ENCODE measurements around the gene TMEM63A.

Gene TMEM63A

GRCh38 chr1:225921734-225922709, 39.8 kb upstream of the TMEM63A start:
- Histone ChIP-seq H3K4me3 (ENCODE audit: low read length) (no peak overlapping the region), H3K27me3 (ENCODE audit: control insufficient read depth, insufficient read depth, low read length) (no peaks in the 10 kb centered on the region), H3K4me1 (ENCODE audit: control insufficient read depth, insufficient read depth, low read length) (no peaks in the 10 kb centered on the region), H3K9me3 (ENCODE audit: control insufficient read depth, insufficient read depth, low read length) (no peaks in the 10 kb centered on the region), H3K36me3 (ENCODE audit: control insufficient read depth, insufficient read depth, low read length) (peaks cover 20% of the 10 kb centered on the region), H3K27ac (ENCODE audit: low read length) (no peak overlapping the region)
- no CpG with 5 or more reads among the region's 23 CpGs for WGBS (ENCODE audit: insufficient coverage, insufficient read length)
- DNase-seq (ENCODE audit: low read depth, low spot score), result no peak

GRCh38 chr1:225919906-225920305, 37.7 kb upstream of the TMEM63A start:
- peaks cover 20% of the 10 kb centered on the region for H3K36me3 ChIP-seq (ENCODE audit: control insufficient read depth, insufficient read depth, low read length)
- H3K4me1 ChIP-seq (ENCODE audit: control insufficient read depth, insufficient read depth, low read length), result no peaks in the 10 kb centered on the region
- H3K27me3 ChIP-seq (ENCODE audit: control insufficient read depth, insufficient read depth, low read length), result no peaks in the 10 kb centered on the region
- no peak overlapping the region for H3K4me3 ChIP-seq (ENCODE audit: low read length)
- WGBS (ENCODE audit: insufficient coverage, insufficient read length), result no CpG with 5 or more reads among the region's 5 CpGs
- DNase-seq (ENCODE audit: low read depth, low spot score), result no peak
- no peaks in the 10 kb centered on the region for H3K9me3 ChIP-seq (ENCODE audit: control insufficient read depth, insufficient read depth, low read length)
- H3K27ac ChIP-seq (ENCODE audit: low read length), result no peak overlapping the region

GRCh38 chr1:225918280-225918679, 36.1 kb upstream of the TMEM63A start:
- Histone ChIP-seq H3K4me3 (ENCODE audit: low read length) (no peak overlapping the region), H3K9me3 (ENCODE audit: control insufficient read depth, insufficient read depth, low read length) (no peaks in the 10 kb centered on the region), H3K27me3 (ENCODE audit: control insufficient read depth, insufficient read depth, low read length) (no peaks in the 10 kb centered on the region), H3K27ac (ENCODE audit: low read length) (no peak overlapping the region), H3K4me1 (ENCODE audit: control insufficient read depth, insufficient read depth, low read length) (no peaks in the 10 kb centered on the region), H3K36me3 (ENCODE audit: control insufficient read depth, insufficient read depth, low read length) (peaks cover 20% of the 10 kb centered on the region)
- no peak for DNase-seq (ENCODE audit: low read depth, low spot score)
- WGBS (ENCODE audit: insufficient coverage, insufficient read length), result no CpG with 5 or more reads among the region's 4 CpGs

GRCh38 chr1:225917536-225917935, 35.4 kb upstream of the TMEM63A start:
- Histone ChIP-seq H3K4me3 (ENCODE audit: low read length) (no peak overlapping the region), H3K27me3 (ENCODE audit: control insufficient read depth, insufficient read depth, low read length) (no peaks in the 10 kb centered on the region), H3K4me1 (ENCODE audit: control insufficient read depth, insufficient read depth, low read length) (no peaks in the 10 kb centered on the region), H3K9me3 (ENCODE audit: control insufficient read depth, insufficient read depth, low read length) (no peaks in the 10 kb centered on the region), H3K36me3 (ENCODE audit: control insufficient read depth, insufficient read depth, low read length) (peaks cover 20% of the 10 kb centered on the region), H3K27ac (ENCODE audit: low read length) (no peak overlapping the region)
- DNase-seq (ENCODE audit: low read depth, low spot score), result no peak
- no CpG with 5 or more reads among the region's 5 CpGs for WGBS (ENCODE audit: insufficient coverage, insufficient read length)

GRCh38 chr1:225917101-225917500, 34.9 kb upstream of the TMEM63A start:
- Histone ChIP-seq H3K27ac (ENCODE audit: low read length) (no peak overlapping the region), H3K36me3 (ENCODE audit: control insufficient read depth, insufficient read depth, low read length) (peaks cover 18% of the 10 kb centered on the region)
- WGBS (ENCODE audit: insufficient coverage, insufficient read length), result no CpG with 5 or more reads among the region's 3 CpGs

GRCh38 chr1:225915538-225915991, 33.4 kb upstream of the TMEM63A start:
- DNase-seq (ENCODE audit: low read depth, low spot score), result no peak
- no CpG with 5 or more reads among the region's 7 CpGs for WGBS (ENCODE audit: insufficient coverage, insufficient read length)
- Histone ChIP-seq H3K4me3 (ENCODE audit: low read length) (no peak overlapping the region), H3K4me1 (ENCODE audit: control insufficient read depth, insufficient read depth, low read length) (peaks cover 3% of the 10 kb centered on the region; the same call in 1 of the 2 replicates), H3K9me3 (ENCODE audit: control insufficient read depth, insufficient read depth, low read length) (no peaks in the 10 kb centered on the region), H3K27ac (ENCODE audit: low read length) (no peak overlapping the region), H3K36me3 (ENCODE audit: control insufficient read depth, insufficient read depth, low read length) (peaks cover 3% of the 10 kb centered on the region), H3K27me3 (ENCODE audit: control insufficient read depth, insufficient read depth, low read length) (no peaks in the 10 kb centered on the region)

More at GRCh38 chr1:225917101-225917500, 34.9 kb upstream of the TMEM63A start:
- DNase-seq (ENCODE audit: low read depth, low spot score), result no peak
- H3K27me3 ChIP-seq (ENCODE audit: control insufficient read depth, insufficient read depth, low read length), result no peaks in the 10 kb centered on the region
- H3K9me3 ChIP-seq (ENCODE audit: control insufficient read depth, insufficient read depth, low read length), result no peaks in the 10 kb centered on the region
- no peaks in the 10 kb centered on the region for H3K4me1 ChIP-seq (ENCODE audit: control insufficient read depth, insufficient read depth, low read length)
- no peak overlapping the region for H3K4me3 ChIP-seq (ENCODE audit: low read length)

- H3K4me1 ChIP-seq (ENCODE audit: control insufficient read depth, insufficient read depth, low read length), result peaks cover 3% of the 10 kb centered on the region; the same call in 1 of the 2 replicates
- H3K4me3 ChIP-seq (ENCODE audit: low read length), result no peak overlapping the region
Measured at GRCh38 chr1:225914947-225915346, 32.8 kb upstream of the TMEM63A start.

GRCh38 chr1:225914391-225914790, 32.2 kb upstream of the TMEM63A start:
- Histone ChIP-seq H3K27ac (ENCODE audit: low read length) (no peak overlapping the region), H3K9me3 (ENCODE audit: control insufficient read depth, insufficient read depth, low read length) (no peaks in the 10 kb centered on the region), H3K36me3 (ENCODE audit: control insufficient read depth, insufficient read depth, low read length) (no peaks in the 10 kb centered on the region; the same call in 1 of the 2 replicates), H3K27me3 (ENCODE audit: control insufficient read depth, insufficient read depth, low read length) (no peaks in the 10 kb centered on the region), H3K4me3 (ENCODE audit: low read length) (no peak overlapping the region), H3K4me1 (ENCODE audit: control insufficient read depth, insufficient read depth, low read length) (peaks cover 3% of the 10 kb centered on the region; the same call in 1 of the 2 replicates)
- no peak for DNase-seq (ENCODE audit: low read depth, low spot score)
- no CpG with 5 or more reads among the region's 6 CpGs for WGBS (ENCODE audit: insufficient coverage, insufficient read length)

More at GRCh38 chr1:225914947-225915346, 32.8 kb upstream of the TMEM63A start:
- Histone ChIP-seq H3K27ac (ENCODE audit: low read length) (no peak overlapping the region), H3K9me3 (ENCODE audit: control insufficient read depth, insufficient read depth, low read length) (no peaks in the 10 kb centered on the region), H3K27me3 (ENCODE audit: control insufficient read depth, insufficient read depth, low read length) (no peaks in the 10 kb centered on the region), H3K36me3 (ENCODE audit: control insufficient read depth, insufficient read depth, low read length) (peaks cover 2% of the 10 kb centered on the region)
- WGBS (ENCODE audit: insufficient coverage, insufficient read length), result no CpG with 5 or more reads among the region's 6 CpGs
- no peak for DNase-seq (ENCODE audit: low read depth, low spot score)

GRCh38 chr1:225911191-225912130, 29.3 kb upstream of the TMEM63A start:
- no peak overlapping the region for H3K27ac ChIP-seq (ENCODE audit: low read length)
- H3K27me3 ChIP-seq (ENCODE audit: control insufficient read depth, insufficient read depth, low read length), result no peaks in the 10 kb centered on the region
- no peak overlapping the region for H3K4me3 ChIP-seq (ENCODE audit: low read length)
- no CpG with 5 or more reads among the region's 53 CpGs for WGBS (ENCODE audit: insufficient coverage, insufficient read length)
- H3K4me1 ChIP-seq (ENCODE audit: control insufficient read depth, insufficient read depth, low read length), result peaks cover 3% of the 10 kb centered on the region; the same call in 1 of the 2 replicates
- DNase-seq (ENCODE audit: low read depth, low spot score), result no peak
- H3K36me3 ChIP-seq (ENCODE audit: control insufficient read depth, insufficient read depth, low read length), result no peaks in the 10 kb centered on the region; the same call in 1 of the 2 replicates
- H3K9me3 ChIP-seq (ENCODE audit: control insufficient read depth, insufficient read depth, low read length), result no peaks in the 10 kb centered on the region

- no peaks in the 10 kb centered on the region for H3K27me3 ChIP-seq (ENCODE audit: control insufficient read depth, insufficient read depth, low read length)
- H3K4me3 ChIP-seq (ENCODE audit: low read length), result no peak overlapping the region
- H3K27ac ChIP-seq (ENCODE audit: low read length), result no peak overlapping the region
- no peaks in the 10 kb centered on the region; the same call in 1 of the 2 replicates for H3K36me3 ChIP-seq (ENCODE audit: control insufficient read depth, insufficient read depth, low read length)
- H3K9me3 ChIP-seq (ENCODE audit: control insufficient read depth, insufficient read depth, low read length), result no peaks in the 10 kb centered on the region
- peaks cover 3% of the 10 kb centered on the region; the same call in 1 of the 2 replicates for H3K4me1 ChIP-seq (ENCODE audit: control insufficient read depth, insufficient read depth, low read length)
- no peak for DNase-seq (ENCODE audit: low read depth, low spot score)
- no CpG with 5 or more reads among the region's 1 CpG for WGBS (ENCODE audit: insufficient coverage, insufficient read length)
Measured at GRCh38 chr1:225909477-225909876, 27.3 kb upstream of the TMEM63A start.
